Measurements from ENCODE around the gene LSM10.

LSM10 gene

DNA sequence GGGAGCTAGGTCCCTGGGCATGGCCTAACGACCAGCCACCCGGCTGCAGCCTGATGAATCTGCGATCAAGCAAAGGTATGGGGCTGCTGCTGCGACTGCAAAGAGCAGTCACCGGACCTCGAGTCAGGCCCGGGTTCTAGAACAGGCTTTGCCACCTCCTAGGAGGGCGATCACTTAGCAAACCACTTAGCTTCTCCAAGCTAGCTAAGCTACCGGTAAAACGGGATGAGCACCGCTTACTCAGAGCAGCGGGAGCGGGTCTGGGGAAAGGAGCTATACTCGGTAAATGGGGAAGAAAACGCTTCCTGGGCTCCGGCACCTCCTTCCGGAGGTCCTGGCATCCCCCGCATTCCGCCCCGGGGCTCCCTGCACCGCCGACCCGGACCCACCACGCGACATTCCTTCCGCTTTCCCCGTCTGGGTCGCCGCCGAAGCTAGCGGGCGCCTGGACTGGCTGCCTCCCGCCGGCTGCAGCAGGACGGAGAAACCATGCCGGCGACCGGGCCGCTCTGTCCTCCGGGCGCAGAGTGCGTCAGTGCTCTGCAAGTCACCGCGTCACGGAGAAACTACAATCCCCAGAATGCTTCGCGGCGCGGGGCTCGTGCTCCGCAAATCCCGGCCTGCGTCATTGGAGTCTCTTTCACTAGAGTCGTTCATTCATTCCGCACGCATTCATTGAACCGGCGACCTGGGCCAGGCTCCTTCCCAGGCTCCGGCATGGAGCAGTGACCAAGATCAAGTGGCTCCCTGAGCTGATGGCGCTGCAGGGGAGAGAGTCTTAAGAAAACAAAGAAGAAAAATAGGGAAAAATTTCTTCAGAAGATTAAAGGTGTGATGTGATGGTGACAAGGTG lies at the start of gene LSM10:
Gene LSM10, minus strand, starts transcription at position 531 of the 853 bp plus-strand sequence. CDS start 3,779 bp downstream, outside the sequence.
- peak; percentile 91 to 93 for DNase-seq

GRCh38 chr1:36447450-36447849 lies 49.7 kb upstream of the LSM10 start:
- DNase-seq = no peak

- DNase-seq = no peak
These were observed 49.0 kb upstream of the LSM10 start for GRCh38 chr1:36446746-36447145.

DNA sequence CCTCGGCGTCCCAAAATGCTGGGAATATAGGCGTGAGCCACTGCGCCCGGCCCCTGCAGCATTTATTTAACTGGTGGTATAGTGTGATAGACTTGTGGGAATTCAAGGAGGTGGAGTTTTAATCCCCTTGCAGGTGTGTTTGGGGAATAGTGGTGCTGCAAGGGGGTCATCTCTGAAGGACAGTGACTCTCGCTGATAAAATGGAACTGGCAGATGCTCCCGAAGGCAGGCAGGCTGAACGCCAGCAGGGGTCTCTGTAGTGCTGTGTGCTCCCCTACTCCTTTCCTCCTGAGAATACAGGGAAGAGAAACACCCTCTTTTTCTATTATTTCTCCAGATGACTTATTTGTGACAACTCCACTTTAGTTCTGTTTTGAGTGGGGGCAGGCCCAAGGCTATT lies 48.6 kb upstream of the LSM10 start:
- peak in 1 of 2 experiments; percentile 44 for DNase-seq

DNA sequence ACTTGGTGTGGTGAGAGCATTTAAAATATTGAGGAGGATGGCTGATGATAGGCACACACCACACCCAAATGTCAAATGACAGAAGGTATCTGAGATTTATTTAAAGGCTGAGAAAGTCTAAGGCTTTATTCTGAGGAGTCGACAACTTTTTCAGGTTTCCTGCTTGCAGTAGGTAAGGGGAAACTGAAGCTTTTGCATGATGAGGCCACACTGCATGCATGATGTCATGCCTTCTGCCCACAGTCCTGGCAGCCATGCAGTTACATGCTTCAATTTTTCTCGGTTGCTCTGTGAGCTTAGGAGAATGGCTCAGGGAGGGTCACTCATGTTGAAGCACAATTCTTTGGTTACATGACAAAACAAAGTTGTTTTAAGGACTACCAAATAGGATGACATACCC lies 45.6 kb upstream of the LSM10 start:
- DNase-seq = no peak

- DNase-seq = no peak
These were observed 44.6 kb upstream of the LSM10 start for GRCh38 chr1:36442337-36442736.

DNA sequence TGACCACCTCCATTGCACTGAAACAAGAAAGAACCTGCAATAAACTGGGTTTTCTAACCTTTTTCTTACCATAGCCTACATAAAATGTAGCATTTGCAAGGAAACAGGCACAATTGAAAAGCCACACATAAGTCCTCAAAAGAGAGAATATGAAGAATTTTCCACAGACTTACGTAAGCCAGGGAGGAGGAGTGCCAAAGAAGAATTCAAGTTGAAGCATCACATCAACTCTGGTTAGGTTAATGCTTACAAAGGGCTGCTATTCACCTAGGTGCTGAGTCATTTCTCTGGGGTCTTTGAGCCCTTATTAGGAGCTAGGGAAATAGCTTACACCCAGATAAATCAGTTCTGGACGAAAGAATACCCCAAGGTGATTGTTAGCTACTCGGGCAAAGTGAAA lies 42.9 kb upstream of the LSM10 start:
- DNase-seq = no peak

DNA sequence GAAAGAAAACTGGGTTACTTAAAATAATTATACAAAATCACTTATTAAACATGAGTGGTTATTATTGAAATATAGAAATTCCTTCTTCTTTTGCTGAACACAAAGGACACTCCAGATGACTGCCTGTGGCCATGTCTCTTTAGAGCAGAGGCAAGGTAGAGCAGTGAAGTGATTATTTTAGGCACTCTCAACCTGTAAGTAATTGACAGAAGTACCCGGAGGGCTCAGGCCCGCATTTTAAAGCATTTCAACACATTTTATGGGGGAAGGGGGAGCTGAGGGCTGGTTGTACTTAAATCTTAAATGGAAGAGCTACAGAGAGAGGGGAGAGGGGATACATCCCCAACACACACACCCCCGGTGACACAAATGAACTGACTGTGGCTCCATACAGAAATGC lies 42.3 kb upstream of the LSM10 start:
- no peak for DNase-seq

GRCh38 chr1:36438715-36439114 lies 41.0 kb upstream of the LSM10 start:
- no peak for DNase-seq

GRCh38 chr1:36436821-36437220 lies 39.1 kb upstream of the LSM10 start:
- no peak for DNase-seq

DNA sequence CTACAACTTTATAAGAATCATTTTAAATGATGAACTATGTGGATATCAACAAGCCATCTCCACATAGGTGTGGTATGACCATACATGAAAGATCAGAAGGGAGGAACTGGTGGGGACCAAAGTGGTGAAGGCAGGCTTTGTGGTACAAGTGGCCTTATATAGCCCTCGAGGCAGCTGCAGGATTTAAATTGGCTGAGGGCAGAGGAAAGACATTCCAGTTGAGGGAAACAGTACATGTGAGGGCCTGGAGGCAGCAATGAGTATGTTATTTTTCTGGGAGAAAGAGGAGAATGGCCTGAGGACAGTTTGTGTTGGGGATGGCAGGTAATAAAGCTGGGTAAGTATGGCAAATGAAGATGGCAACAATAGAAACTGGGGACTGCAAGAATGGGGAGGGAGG lies 35.4 kb upstream of the LSM10 start:
- DNase-seq = no peak

- DNase-seq = no peak
These were observed 34.9 kb upstream of the LSM10 start for GRCh38 chr1:36432616-36433015.

DNA sequence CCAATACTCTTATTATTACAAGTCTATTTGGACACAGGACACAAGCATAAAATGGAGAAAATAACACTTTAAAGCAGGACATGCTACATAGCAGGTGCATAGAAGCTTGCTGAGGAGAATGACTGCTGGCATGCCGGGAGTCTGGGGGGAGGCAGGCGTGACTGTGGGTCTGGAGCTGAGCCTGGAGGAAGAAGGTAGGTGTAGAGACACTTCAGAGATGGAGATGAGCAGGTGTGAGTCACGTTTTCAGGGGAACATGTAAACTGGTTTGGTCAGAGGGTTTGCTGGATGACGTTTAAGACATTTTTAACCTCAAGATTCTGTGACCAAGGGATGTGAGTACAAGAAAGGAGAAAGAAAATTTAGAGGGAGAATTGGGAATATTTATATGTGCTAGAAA lies 28.1 kb upstream of the LSM10 start:
- peak in 1 of 2 experiments; percentile 31 for DNase-seq

- DNase-seq = no peak
These were observed 23.9 kb upstream of the LSM10 start for GRCh38 chr1:36421649-36422048.

DNA sequence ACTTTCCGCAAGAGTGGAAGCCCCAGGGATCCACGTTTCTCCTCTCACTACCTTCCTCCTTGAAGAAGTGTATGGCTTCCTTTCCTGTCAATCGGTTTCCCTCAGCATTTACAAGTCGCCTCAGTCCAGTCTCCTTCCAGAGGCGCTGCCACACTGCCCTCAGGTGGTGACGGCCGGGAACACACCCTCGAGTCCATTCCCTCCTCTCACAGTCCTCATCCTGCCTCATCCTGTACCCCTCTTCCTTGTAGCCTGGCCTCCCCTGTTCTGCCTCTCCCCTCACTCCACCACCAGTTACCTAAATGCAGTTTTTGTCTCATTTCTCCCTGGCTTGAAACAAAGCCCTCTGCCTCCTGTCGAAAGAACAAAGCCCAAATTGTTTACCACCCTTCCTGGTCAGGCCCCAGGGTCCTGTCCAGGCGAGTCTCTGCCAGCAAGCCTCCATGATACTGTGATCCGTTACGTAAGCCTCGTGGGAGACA lies 23.2 kb upstream of the LSM10 start:
- peak; percentile 97 to 98 for DNase-seq

DNA sequence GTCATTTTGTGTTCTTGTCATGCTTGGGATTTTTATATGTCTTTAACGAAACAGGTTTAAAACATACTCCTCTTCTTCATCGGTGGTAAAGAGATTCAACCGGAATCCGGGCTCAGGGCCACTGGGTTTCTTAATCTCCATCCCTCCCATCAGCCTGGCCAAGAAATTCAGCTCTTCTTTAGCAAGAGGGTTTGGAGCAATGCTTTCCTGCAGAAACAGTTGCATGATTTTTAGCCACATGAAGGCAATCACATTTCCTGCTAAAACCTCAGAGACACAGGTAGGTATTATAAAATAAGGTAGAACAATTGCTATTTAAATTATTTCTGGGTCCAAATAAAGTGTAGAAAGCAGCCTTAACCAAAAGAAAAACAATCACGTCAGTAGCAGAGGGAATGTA lies 22.7 kb upstream of the LSM10 start:
- no peak for DNase-seq

GRCh38 chr1:36419569-36419968 lies 21.9 kb upstream of the LSM10 start:
- no peak for DNase-seq

DNA sequence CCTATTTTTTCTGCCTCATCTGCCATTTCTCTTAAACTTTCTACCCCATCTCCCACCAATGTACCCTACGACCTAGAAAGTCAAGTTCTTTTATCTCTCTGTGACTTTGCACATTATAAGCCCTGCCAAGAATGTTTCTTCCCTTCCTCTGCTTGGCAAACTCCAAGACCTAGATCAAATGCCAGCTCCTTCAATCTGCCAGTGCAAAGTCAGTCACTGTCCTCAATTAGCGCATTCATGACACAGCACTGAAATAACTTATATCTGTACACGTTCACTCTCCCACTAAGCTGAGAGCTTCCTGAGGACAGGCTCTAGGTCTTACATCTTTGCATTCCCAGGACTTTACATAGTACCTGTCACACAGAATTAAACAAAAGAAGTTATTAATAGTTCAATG lies 21.4 kb upstream of the LSM10 start:
- DNase-seq = no peak

GRCh38 chr1:36417931-36418330 lies 20.2 kb upstream of the LSM10 start:
- DNase-seq = no peak

DNA sequence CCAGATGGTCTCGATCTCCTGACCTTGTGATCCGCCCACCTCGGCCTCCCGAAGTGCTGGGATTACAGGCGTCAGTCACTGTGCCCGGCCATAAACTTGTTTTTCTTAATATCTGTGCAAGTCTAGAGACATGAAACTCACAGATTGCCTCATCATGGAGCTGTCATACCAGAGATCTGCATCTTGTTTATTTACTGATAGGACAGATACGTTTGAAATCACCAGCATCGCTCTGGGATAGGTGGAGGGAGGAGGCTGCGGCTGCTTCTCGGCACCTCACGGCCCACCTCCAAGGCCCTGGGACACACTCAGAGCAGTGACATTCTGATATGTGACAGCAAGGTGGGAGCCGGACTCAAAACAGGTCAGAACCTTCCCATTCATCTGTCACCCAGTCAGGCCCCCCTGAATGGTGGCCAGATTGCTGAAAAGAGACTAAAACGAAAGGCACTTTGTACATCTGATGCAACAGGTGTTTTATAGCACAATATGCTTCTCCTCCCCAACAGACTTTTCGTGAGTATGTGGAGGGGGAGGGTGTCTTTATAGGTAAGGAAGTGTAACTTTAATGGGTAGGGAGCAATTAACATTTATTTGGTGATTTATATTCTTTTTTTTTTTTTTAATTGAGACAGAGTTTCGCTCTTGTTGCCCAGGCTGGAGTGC lies 18.1 kb upstream of the LSM10 start:
- DNase-seq = no peak

DNA sequence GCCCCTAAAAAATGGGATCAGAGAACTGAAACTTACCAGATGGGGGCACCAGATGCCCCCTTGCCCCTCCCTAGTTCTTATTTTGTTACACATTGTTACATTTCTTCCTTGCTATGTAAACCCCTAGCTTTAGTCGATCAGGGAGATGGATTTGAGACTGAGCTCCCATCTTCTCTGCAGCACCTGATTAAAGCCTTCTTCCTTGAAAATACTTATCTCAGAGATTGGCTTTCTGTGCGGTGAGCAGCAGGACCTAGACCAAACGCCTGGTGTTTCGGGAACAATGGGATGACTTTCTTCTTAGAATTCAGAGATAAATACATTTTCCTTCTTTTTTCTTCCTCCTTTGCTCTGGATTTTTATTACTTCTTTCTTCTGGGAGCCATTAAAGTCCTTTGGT lies 16.7 kb upstream of the LSM10 start:
- DNase-seq = no peak

- peak; percentile 52 to 62 for DNase-seq
These were observed 14.3 kb upstream of the LSM10 start for GRCh38 chr1:36411674-36412648.

- DNase-seq = no peak
These were observed 10.8 kb upstream of the LSM10 start for GRCh38 chr1:36408479-36408878.
